Posterior cingulate gyrus (tissue), 11 donors: ENCODE results near the gene PSMB5.
"Not testable (repeated sequence)": the region's sequence is repeated elsewhere in the genome, so short reads cannot be mapped to it uniquely, and the experiment has no call there.

Source experiments
- DNase-seq, 10 donors: peaks; one replicate each; pipeline versions ENCODE4 v3.0.0 to v3.0.0-alpha.2; 2020 to 2021; ENCODE audit warnings: mixed read lengths in 3 of 10
- intact Hi-C: fragments of 100-400 bp; cut with DNase I; formaldehyde crosslinking; loops from one replicate; pipeline ENCODE4 v1.15.1; 2023

PSMB5 gene

GRCh38 chr14:23020143-23021128 lies 14.3 kb downstream of the PSMB5 start:
- DNase-seq = no peak
- intact Hi-C loops = no loop called here

- intact Hi-C loops = no loop called here
- no peak for DNase-seq
Measured at GRCh38 chr14:23018107-23018506, 16.6 kb downstream of the PSMB5 start.

GRCh38 chr14:23017091-23017490 lies 17.6 kb downstream of the PSMB5 start:
- no peak for DNase-seq
- intact Hi-C loops = no loop called here

- DNase-seq = no peak
- intact Hi-C loops = no loop called here
Measured at GRCh38 chr14:23015618-23016017, 19.1 kb downstream of the PSMB5 start.

GRCh38 chr14:23013749-23014054 lies 21.0 kb downstream of the PSMB5 start:
- intact Hi-C loops, DNase-seq: not testable (repeated sequence)

GRCh38 chr14:23013054-23013748 lies 21.5 kb downstream of the PSMB5 start:
- DNase-seq = no peak
- intact Hi-C loops = no loop called here

GRCh38 chr14:23009939-23010726 lies 24.6 kb downstream of the PSMB5 start, which contains the start of gene C14orf93:
C14orf93 (minus strand) TSS chr14:23010143; CDS start chr14:22999023, 11,120 bp downstream.
- intact Hi-C loops = no loop called here
- peak; percentile 62 to 97 (median 78) for DNase-seq

- intact Hi-C loops = no loop called here
- DNase-seq = no peak
Measured at GRCh38 chr14:23009483-23009938, 25.2 kb downstream of the PSMB5 start.

GRCh38 chr14:23008831-23009230 lies 25.9 kb downstream of the PSMB5 start:
- DNase-seq = no peak
- intact Hi-C loops = no loop called here

GRCh38 chr14:23006544-23007419 lies 27.9 kb downstream of the PSMB5 start:
- DNase-seq = peak; percentile 95 to 100 (median 97)
- intact Hi-C loops = loop anchor here (2.0 kb wide), 1 partner anchor 28 kb away; the partner anchor contains the start of gene PSMB5

GRCh38 chr14:23006188-23006534 lies 28.5 kb downstream of the PSMB5 start:
- intact Hi-C loops = loop anchor here (2.0 kb wide), 1 partner anchor 29 kb away; the partner anchor contains the start of gene PSMB5
- DNase-seq = no peak

- intact Hi-C loops = loop anchor here (2.0 kb wide), 1 partner anchor 29 kb away; the partner anchor contains the start of gene PSMB5
- no peak for DNase-seq
Measured at GRCh38 chr14:23005451-23006187, 29.1 kb downstream of the PSMB5 start.

GRCh38 chr14:23004274-23004673 lies 30.4 kb downstream of the PSMB5 start:
- DNase-seq, intact Hi-C loops: not testable (repeated sequence)

- intact Hi-C loops = no loop called here
- DNase-seq = no peak
Measured at GRCh38 chr14:23002592-23002991, 32.1 kb downstream of the PSMB5 start.

- intact Hi-C loops = no loop called here
- no peak for DNase-seq
Measured at GRCh38 chr14:23000860-23001259, 33.8 kb downstream of the PSMB5 start.

- intact Hi-C loops = no loop called here
- no peak for DNase-seq
Measured at GRCh38 chr14:22998329-22999012, 36.2 kb downstream of the PSMB5 start.

GRCh38 chr14:22997676-22998323 lies 36.9 kb downstream of the PSMB5 start:
- intact Hi-C loops = no loop called here

More at GRCh38 chr14:22997676-22998323, 36.9 kb downstream of the PSMB5 start:
- DNase-seq = peak in 2 of 10 donors; percentile 43 to 90
